Brain microvascular endothelial cell (primary cell): ENCODE data around the gene DDX1.

Experiments
- DNase-seq: peaks from one replicate; pipeline ENCODE4 v3.0.0-alpha.2; 2020
- H3K27ac ChIP-seq: fragments of 250-450 bp; sonication (Bioruptor Pico); 2 replicates; pipeline ENCODE4 v1.5.1; 2020; ENCODE audit warnings: mild to moderate bottlenecking, moderate library complexity
- H3K27me3 ChIP-seq: fragments of 250-450 bp; sonication (Bioruptor Pico); replicated peaks from 2 replicates; pipeline ENCODE4 v1.5.1; 2020; ENCODE audit warnings: mild to moderate bottlenecking
- H3K36me3 ChIP-seq: fragments of 250-450 bp; sonication (Bioruptor Pico); replicated peaks from 2 replicates; pipeline ENCODE4 v1.5.1; 2020; ENCODE audit warnings: mild to moderate bottlenecking
- H3K4me3 ChIP-seq: 2 replicates; pipeline ENCODE4 v1.5.1; 2011; ENCODE audit warnings: low read depth, mild to moderate bottlenecking, control low read depth, low read length, moderate library complexity
- CTCF ChIP-seq: IDR thresholded peaks from 2 replicates; pipeline ENCODE4 v1.5.1; 2011; ENCODE audit warnings: low read depth, mild to moderate bottlenecking, moderate library complexity, low read length, control low read depth, inconsistent platforms; ENCODE audit errors: missing control alignments
- in situ Hi-C: cut with HindIII; loops from 2 replicates; pipeline ENCODE4 v1.10.0; 2017; ENCODE audit warnings: low sequenced_read_pairs, low pct_ligation_motif_present

DDX1 gene

DNA sequence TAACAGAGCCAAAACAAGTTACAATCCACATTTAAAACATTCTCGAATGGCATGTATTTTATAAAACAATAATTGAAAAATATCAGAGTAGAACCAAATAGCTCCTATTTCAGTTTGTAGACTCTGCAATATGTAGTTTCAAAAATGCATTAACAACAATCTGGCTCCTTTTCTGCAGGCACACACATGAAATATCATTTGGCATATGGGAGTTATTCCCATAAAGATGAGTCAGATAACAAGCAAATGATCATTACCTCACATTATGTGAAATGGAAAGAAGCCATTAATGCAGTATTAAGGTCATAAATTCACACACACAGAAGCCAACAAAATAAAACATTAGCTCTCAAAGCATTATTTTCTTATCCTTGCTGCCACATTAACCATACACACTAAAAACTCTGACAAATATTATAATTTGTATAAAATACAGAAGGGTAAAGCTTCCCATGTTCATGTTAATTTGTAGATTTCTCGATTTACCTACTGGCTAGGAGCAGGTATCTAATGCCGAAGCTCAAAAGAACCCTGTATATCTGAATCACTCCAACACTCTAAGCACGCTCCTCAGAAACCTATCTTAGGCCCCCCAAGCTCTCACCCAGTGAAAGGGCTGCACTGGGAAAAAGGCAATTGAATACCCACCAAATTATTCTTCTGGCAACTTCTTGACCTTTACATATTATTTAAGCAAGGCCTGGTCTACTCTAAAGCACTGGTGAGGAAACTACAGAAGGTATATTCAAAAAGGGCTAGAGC is 44.4 kb upstream of the DDX1 start:
- Histone ChIP-seq H3K4me3 (no peak overlapping the region), H3K27ac (no peak overlapping the region), H3K27me3 (no peaks in the 10 kb centered on the region), H3K36me3 (peaks cover 9% of the 10 kb centered on the region)
- no peak for DNase-seq
- in situ Hi-C loops = no loop called here
- no peak for TF ChIP-seq CTCF

- H3K27ac ChIP-seq = no peak overlapping the region
- DNase-seq = no peak
- in situ Hi-C loops = no loop called here
- no peak overlapping the region for H3K4me3 ChIP-seq
- no peak for TF ChIP-seq CTCF
- H3K36me3 ChIP-seq = peaks cover 9% of the 10 kb centered on the region
- H3K27me3 ChIP-seq = no peaks in the 10 kb centered on the region
Measured at GRCh38 chr2:15548974-15549373, 42.7 kb upstream of the DDX1 start.

- no peak for TF ChIP-seq CTCF
Measured at GRCh38 chr2:15553519-15553918, 38.1 kb upstream of the DDX1 start.

DNA sequence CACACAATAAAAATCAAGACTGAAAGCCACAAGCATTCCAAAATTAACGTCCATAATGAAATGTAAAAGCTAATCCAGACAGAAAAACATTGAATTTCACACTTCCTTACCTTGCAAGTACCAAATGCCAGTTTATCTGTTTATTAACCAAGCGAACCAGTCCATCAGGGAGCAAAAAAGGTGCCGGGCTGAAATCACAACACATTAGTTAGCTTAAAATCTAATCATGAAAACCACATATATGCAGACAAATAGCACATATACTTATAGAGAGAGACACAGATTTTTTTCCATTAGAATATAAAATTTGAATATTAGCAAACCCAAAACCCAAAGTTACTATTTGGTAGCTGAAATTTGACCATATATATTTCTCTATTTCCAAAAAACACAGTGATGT is 37.7 kb upstream of the DDX1 start:
- no peaks in the 10 kb centered on the region for H3K27me3 ChIP-seq
- DNase-seq = no peak
- in situ Hi-C loops = no loop called here
- no peak overlapping the region for H3K4me3 ChIP-seq
- no peak for TF ChIP-seq CTCF
- no peak overlapping the region for H3K27ac ChIP-seq
- H3K36me3 ChIP-seq = peaks cover 9% of the 10 kb centered on the region

More at GRCh38 chr2:15553519-15553918, 38.1 kb upstream of the DDX1 start:
- H3K4me3 ChIP-seq = no peak overlapping the region
- no peak for DNase-seq
- peaks cover 9% of the 10 kb centered on the region for H3K36me3 ChIP-seq
- H3K27ac ChIP-seq = no peak overlapping the region
- H3K27me3 ChIP-seq = no peaks in the 10 kb centered on the region
- in situ Hi-C loops = no loop called here

DNA sequence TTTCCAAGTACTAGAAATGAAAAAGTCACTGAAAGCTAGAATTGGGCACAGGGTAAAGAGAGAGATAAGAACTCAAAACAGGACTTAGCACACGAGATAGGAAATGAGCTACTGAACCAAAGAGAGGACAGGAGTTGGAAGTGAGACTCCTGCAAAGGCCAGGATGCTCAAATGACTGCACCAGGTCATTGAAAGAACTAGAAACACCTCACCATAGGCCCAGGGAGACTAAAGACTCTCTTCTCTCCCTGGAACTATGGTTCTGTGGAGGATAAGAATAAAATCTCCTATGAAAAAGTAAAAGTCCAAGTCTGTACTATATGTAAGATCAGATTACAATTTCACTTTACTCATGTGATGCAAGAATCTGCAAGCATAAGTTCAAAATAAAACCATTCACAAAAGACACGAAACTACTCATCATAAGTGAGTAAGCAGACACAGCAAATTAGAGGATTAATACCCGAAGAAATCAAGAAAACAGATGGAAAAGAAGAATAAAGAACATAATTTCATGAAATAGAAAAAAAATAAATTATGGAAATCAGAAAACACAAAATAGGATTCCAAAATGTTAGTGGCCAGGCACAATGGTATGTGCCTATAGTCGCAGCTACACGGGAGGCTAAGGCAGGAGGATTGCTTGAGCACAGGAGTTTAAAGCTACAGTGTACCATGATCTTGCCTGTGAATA is 37.0 kb upstream of the DDX1 start:
- Histone ChIP-seq H3K4me3 (no peak overlapping the region), H3K36me3 (peaks cover 5% of the 10 kb centered on the region), H3K27ac (no peak overlapping the region), H3K27me3 (no peaks in the 10 kb centered on the region)
- TF ChIP-seq CTCF = no peak
- no peak for DNase-seq
- in situ Hi-C loops = no loop called here

- Histone ChIP-seq H3K4me3 (no peak overlapping the region), H3K36me3 (peaks cover 4% of the 10 kb centered on the region), H3K27me3 (no peaks in the 10 kb centered on the region), H3K27ac (no peak overlapping the region)
- in situ Hi-C loops = no loop called here
- no peak for TF ChIP-seq CTCF
- DNase-seq = no peak
Measured at GRCh38 chr2:15555760-15556193, 35.9 kb upstream of the DDX1 start.
